H1 (cell line): ENCODE data around the gene KLK10. TPM values are rescaled to one million over a fixed set of nuclear protein-coding genes. Genes with fewer than 3 reads are reported as not detected.

Experiments used
- ASH2L ChIP-seq: fragments of 200-600, 300-600 bp; sonication (generic); IDR thresholded peaks from one replicate; pipeline ENCODE4 v1.7.1; 2017; ENCODE audit warnings: low read length
- ATF3 ChIP-seq: IDR thresholded peaks from 2 replicates; pipeline ENCODE4 v1.6.1; 2011; ENCODE audit warnings: low read depth, mild to moderate bottlenecking, low read length; ENCODE audit not compliant: insufficient read depth
- CHD1 ChIP-seq: IDR thresholded peaks from 2 replicates; pipeline ENCODE4 v1.6.1; 2012; ENCODE audit warnings: low read depth, low read length, improper control_type of control experiment
- CHD7 ChIP-seq: fragments of 300-600 bp; sonication (generic); IDR thresholded peaks from 2 replicates; pipeline ENCODE4 v1.7.1; 2012; ENCODE audit warnings: low read length, moderate library complexity, mild to moderate bottlenecking, inconsistent platforms; ENCODE audit not compliant: insufficient replicate concordance
- GTF2F1 ChIP-seq: IDR thresholded peaks from 2 replicates; pipeline ENCODE4 v1.6.1; 2012; ENCODE audit warnings: low read depth, low read length, improper control_type of control experiment, borderline replicate concordance
- HDAC6 ChIP-seq: IDR thresholded peaks from one replicate; pipeline ENCODE4 v1.7.1; 2012; ENCODE audit warnings: low read depth, mild to moderate bottlenecking, inconsistent platforms, low read length, moderate library complexity
- KDM5A ChIP-seq: fragments of 200-600 bp; IDR thresholded peaks from 2 replicates; pipeline ENCODE4 v1.7.1; 2012; ENCODE audit warnings: mild to moderate bottlenecking, low read length, inconsistent platforms, mixed read lengths
- RAD21 ChIP-seq, 2 experiments: IDR thresholded peaks in 1 of 2; conservative IDR thresholded peaks in 1 of 2; 2 replicates each; pipeline ENCODE4 v1.6.1; 2011; ENCODE audit warnings: low read depth in 2 of 2, low read length in 2 of 2, improper control_type of control experiment in 1 of 2, inconsistent platforms in 1 of 2, mild to moderate bottlenecking in 1 of 2, moderate library complexity in 1 of 2
- SIX5 ChIP-seq: IDR thresholded peaks from 2 replicates; pipeline ENCODE4 v1.6.1; 2011; ENCODE audit warnings: mild to moderate bottlenecking, low read depth, low read length
- YY1 ChIP-seq: IDR thresholded peaks from 2 replicates; pipeline ENCODE4 v1.6.1; 2011; ENCODE audit warnings: low read depth, mild to moderate bottlenecking, low read length
- polyA plus RNA-seq, 7 experiments: library from polyadenylated mRNA; depleted of rRNA in 3 of 7; stranded (reverse) in 5 of 7; unstranded in 2 of 7; fragments of >200 nt in 5 of 7; fragments of 200-250 nt in 2 of 7; gene quantifications; 1 replicate in 5 of 7; 2 replicates in 1 of 7; 4 replicates in 1 of 7; pipeline versions ENCODE4 v1.2.1 to v1.2.3, GENCODE V29; 2011 to 2013; ENCODE audit warnings: missing spikeins in 2 of 7, mixed read lengths in 2 of 7
- total RNA-seq: library from RNA; stranded (reverse); fragmentation: NEBNext Ultra II Directional; extraction: Animal tissue kit (Norgen Biotek cat#: 25700); gene quantifications from 2 replicates; pipeline ENCODE4 v1.2.1, GENCODE V29; 2021

KLK10 gene
- total and polyA plus RNA-seq, 2 of the 8 experiments (the other 6 are each of a cell fraction or from before 2014, with no cell fraction given) = 4.8 to 9.7 TPM

- TF ChIP-seq CHD7 (no peak), RAD21 (IDR thresholded peaks at IDR 0.05 in 1 of 2, conservative IDR thresholded peaks at IDR 0.05 in 1 of 2; ENCODE audit: low read depth in 2 of 2, low read length in 2 of 2) (no peak), ASH2L (no peak), YY1 (no peak), KDM5A (no peak), ATF3 (no peak), SIX5 (no peak), CHD1 (no peak), HDAC6 (no peak), GTF2F1 (no peak)
Observed at GRCh38 chr19:51005248-51005647, 14.3 kb downstream of the KLK10 start (continued).
